Measurements from ENCODE around the gene HOXA3. TPM values are rescaled to one million over a fixed set of nuclear protein-coding genes. Genes with fewer than 3 reads are reported as not detected.

The HOXA3 gene
- total RNA-seq, 1 donor from 2014 or later: 12.1 TPM

- H3K27ac Mint-ChIP-seq (ENCODE audit: unreplicated experiment): peak overlapping the region; percentile 27
- TF ChIP-seq CTCF (IDR thresholded peaks at IDR 0.05): no peak
- DNase-seq (ENCODE audit: low spot score): no peak
- H3K4me3 Mint-ChIP-seq (ENCODE audit: unreplicated experiment): peak overlapping the region; percentile 73
- peaks cover 24% of the 10 kb centered on the region for H3K4me1 Mint-ChIP-seq (ENCODE audit: low read depth)
- peaks cover 75% of the 10 kb centered on the region for H3K27me3 Mint-ChIP-seq (ENCODE audit: low read depth)
- no peaks in the 10 kb centered on the region for H3K9me3 Mint-ChIP-seq (ENCODE audit: low read depth)
- peaks cover 8% of the 10 kb centered on the region for H3K36me3 Mint-ChIP-seq (ENCODE audit: low read depth)
Measured at GRCh38 chr7:27112361-27112760, 40.0 kb downstream of the HOXA3 start.

GRCh38 chr7:27111751-27112277 lies 40.6 kb downstream of the HOXA3 start:
- Mint-ChIP-seq H3K27me3 (ENCODE audit: low read depth) (peaks cover 69% of the 10 kb centered on the region), H3K4me1 (ENCODE audit: low read depth) (peaks cover 28% of the 10 kb centered on the region), H3K4me3 (ENCODE audit: unreplicated experiment) (peak overlapping the region; percentile 73), H3K9me3 (ENCODE audit: low read depth) (no peaks in the 10 kb centered on the region), H3K36me3 (ENCODE audit: low read depth) (peaks cover 8% of the 10 kb centered on the region), H3K27ac (ENCODE audit: unreplicated experiment) (peak overlapping the region; percentile 65)
- no peak for DNase-seq (ENCODE audit: low spot score)
- TF ChIP-seq CTCF (IDR thresholded peaks at IDR 0.05): no peak

GRCh38 chr7:27111042-27111750 lies 41.2 kb downstream of the HOXA3 start:
- H3K9me3 Mint-ChIP-seq (ENCODE audit: low read depth): no peaks in the 10 kb centered on the region
- peaks cover 8% of the 10 kb centered on the region for H3K36me3 Mint-ChIP-seq (ENCODE audit: low read depth)
- TF ChIP-seq CTCF (IDR thresholded peaks at IDR 0.05): no peak
- H3K27ac Mint-ChIP-seq (ENCODE audit: unreplicated experiment): peak overlapping the region; percentile 65
- H3K27me3 Mint-ChIP-seq (ENCODE audit: low read depth): peaks cover 63% of the 10 kb centered on the region
- peaks cover 32% of the 10 kb centered on the region for H3K4me1 Mint-ChIP-seq (ENCODE audit: low read depth)
- H3K4me3 Mint-ChIP-seq (ENCODE audit: unreplicated experiment): peak overlapping the region; percentile 73
- DNase-seq (ENCODE audit: low spot score): no peak

- H3K4me1 Mint-ChIP-seq (ENCODE audit: low read depth): peaks cover 40% of the 10 kb centered on the region
- H3K4me3 Mint-ChIP-seq (ENCODE audit: unreplicated experiment): peak overlapping the region; percentile 73
- H3K36me3 Mint-ChIP-seq (ENCODE audit: low read depth): peaks cover 8% of the 10 kb centered on the region
- H3K9me3 Mint-ChIP-seq (ENCODE audit: low read depth): no peaks in the 10 kb centered on the region
- peaks cover 56% of the 10 kb centered on the region for H3K27me3 Mint-ChIP-seq (ENCODE audit: low read depth)
- DNase-seq (ENCODE audit: low spot score): no peak
- H3K27ac Mint-ChIP-seq (ENCODE audit: unreplicated experiment): peak overlapping the region; percentile 65
- no peak for TF ChIP-seq CTCF (IDR thresholded peaks at IDR 0.05)
Measured at GRCh38 chr7:27110186-27111031, 42.0 kb downstream of the HOXA3 start.

- peak overlapping the region; percentile 57 for H3K27ac Mint-ChIP-seq (ENCODE audit: unreplicated experiment)
- peaks cover 48% of the 10 kb centered on the region for H3K4me1 Mint-ChIP-seq (ENCODE audit: low read depth)
- no peak for TF ChIP-seq CTCF (IDR thresholded peaks at IDR 0.05)
- H3K36me3 Mint-ChIP-seq (ENCODE audit: low read depth): peaks cover 8% of the 10 kb centered on the region
- peaks cover 49% of the 10 kb centered on the region for H3K27me3 Mint-ChIP-seq (ENCODE audit: low read depth)
- peak overlapping the region; percentile 65 for H3K4me3 Mint-ChIP-seq (ENCODE audit: unreplicated experiment)
- no peak for DNase-seq (ENCODE audit: low spot score)
- no peaks in the 10 kb centered on the region for H3K9me3 Mint-ChIP-seq (ENCODE audit: low read depth)
Measured at GRCh38 chr7:27109466-27110185, 42.8 kb downstream of the HOXA3 start.
